GM18873 (cell line): ENCODE results near the gene LRMDA.

Experiments
- ATAC-seq: cut with Tn5 transposase; IDR thresholded peaks from one replicate; pipeline ENCODE4 v1.9.1; 2021; ENCODE audit warnings: mild to moderate bottlenecking, moderate library complexity, moderate number of reproducible peaks; ENCODE audit not compliant: unreplicated experiment, low FRiP score

Gene LRMDA

GRCh38 chr10:76420725-76421124 lies 989.3 kb downstream of the LRMDA start:
- no peak for ATAC-seq

GRCh38 chr10:76422769-76423168 lies 991.3 kb downstream of the LRMDA start:
- ATAC-seq, result no peak

DNA sequence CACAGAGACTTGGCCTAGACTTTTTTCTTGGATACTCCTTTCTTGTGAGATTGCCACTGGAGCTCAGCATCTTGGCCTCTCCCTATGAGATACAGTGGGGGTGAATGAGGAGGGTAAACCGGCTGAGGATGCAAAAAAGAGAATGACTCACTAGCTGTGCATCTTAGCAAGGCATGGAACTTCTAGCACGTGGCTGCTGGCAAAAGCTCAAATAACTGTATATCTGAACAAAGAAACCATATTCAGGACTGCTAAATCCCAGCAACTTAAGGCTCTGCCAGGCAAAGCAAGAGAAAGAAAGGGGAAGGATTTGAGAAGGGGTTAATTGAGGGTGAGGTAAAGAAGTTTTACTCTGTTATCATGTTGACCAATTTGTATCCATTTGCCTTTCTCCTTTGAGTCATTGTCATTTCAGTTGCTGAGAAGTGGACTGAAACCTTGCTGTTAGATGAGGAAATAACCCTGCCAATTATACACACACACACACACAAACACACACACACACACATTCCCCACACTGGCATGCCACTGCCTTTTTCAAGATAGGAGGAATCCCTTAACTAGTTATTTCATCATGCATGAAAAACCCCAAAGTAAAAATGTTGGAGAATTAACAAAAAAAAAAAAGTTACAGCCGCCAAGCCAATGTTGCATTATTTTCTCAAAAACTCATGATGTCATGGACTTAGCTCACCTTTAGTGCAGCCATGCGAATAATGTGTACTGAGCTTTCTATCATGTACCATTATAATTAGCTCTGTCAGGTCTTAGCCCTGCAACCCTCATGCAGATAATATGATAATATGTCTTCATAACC lies 997.3 kb downstream of the LRMDA start:
- no peak for ATAC-seq

GRCh38 chr10:76429368-76430060 lies 998.1 kb downstream of the LRMDA start:
- ATAC-seq, result no peak

GRCh38 chr10:76430061-76430645 lies 998.7 kb downstream of the LRMDA start:
- no peak for ATAC-seq

GRCh38 chr10:76432016-76433012 lies 1000.9 kb downstream of the LRMDA start:
- ATAC-seq, result no peak

DNA sequence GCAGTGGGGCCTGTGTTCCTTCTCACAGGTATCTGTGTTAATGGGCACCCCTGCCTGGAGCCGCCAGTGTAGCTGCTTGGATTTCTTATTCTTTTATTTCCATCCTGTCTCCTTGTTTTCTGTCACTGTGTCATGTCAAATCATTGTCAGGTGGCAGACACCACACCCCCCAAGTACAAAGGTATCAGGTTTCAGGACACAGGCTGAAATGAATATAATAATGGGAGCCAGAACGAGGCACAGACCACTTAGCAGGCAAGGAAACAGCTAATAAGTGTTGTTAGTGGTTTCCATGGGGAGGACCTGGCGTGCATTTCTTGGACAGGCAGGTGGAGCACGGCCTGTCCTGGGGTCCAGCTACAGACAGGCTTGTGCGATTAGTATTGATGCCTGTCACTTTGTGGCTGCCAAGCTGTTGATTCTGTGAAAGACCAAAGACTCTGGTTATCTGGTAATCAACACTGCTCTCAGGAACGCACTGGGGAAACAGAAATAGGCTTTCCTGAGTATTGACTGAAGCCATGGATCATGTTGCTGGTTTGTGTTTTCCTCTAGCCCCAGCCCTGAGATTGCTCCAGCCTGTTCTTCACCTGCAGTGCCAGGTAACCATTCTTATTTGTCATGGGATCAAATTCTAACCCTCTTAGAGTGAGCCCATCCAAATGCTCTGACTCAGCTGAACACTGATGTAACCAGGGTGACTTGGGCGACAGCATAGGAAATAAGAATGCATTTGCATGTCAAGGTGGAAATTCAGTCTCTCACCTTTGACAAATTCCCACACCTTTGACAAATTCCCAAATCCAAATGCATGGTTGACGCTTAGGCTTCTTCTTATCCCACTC lies 1002.0 kb downstream of the LRMDA start:
- ATAC-seq, result no peak

GRCh38 chr10:76435157-76435556 lies 1003.7 kb downstream of the LRMDA start:
- no peak for ATAC-seq

GRCh38 chr10:76436401-76436811 lies 1005.0 kb downstream of the LRMDA start:
- ATAC-seq, result no peak

DNA sequence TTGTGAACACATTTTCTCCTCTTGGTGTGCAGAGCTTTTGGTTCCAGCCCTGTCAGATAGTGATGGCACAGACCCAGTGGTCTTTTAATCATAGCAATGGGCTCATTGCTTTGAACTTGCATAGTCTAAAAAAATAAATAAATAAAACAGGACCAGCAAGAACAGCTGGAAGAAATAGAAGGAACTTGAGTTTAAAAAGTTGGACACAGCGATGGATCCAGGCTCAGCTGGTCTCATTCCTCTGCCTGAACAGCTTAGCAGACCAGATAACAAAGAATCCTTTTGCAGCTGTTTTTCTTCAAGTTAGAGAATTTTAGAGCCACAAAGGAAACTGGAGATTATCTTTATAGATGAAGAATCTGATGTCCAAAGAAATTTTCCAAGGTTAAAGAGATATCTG lies 1005.6 kb downstream of the LRMDA start:
- ATAC-seq, result no peak

- ATAC-seq, result no peak
Observed at GRCh38 chr10:76440426-76440825, 1009.0 kb downstream of the LRMDA start.

DNA sequence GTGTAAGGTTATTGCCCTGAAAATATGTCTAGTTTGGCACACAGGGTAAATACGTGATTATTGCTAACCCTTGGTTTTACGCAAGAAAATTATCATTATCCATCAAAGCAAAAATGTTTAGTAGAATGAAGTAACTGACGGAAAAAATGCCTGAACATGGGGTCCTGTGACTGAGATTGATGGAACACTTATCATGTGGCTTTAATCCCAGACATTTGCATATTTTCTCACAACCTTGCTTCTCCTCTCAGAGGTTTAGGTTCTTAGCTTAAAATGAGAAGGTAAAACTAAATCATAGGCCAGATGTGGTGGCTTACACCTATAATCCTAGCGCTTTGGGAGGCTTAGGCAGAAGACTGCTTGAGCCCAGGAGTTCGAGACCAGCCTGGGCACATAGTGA lies 1010.7 kb downstream of the LRMDA start:
- ATAC-seq, result no peak

DNA sequence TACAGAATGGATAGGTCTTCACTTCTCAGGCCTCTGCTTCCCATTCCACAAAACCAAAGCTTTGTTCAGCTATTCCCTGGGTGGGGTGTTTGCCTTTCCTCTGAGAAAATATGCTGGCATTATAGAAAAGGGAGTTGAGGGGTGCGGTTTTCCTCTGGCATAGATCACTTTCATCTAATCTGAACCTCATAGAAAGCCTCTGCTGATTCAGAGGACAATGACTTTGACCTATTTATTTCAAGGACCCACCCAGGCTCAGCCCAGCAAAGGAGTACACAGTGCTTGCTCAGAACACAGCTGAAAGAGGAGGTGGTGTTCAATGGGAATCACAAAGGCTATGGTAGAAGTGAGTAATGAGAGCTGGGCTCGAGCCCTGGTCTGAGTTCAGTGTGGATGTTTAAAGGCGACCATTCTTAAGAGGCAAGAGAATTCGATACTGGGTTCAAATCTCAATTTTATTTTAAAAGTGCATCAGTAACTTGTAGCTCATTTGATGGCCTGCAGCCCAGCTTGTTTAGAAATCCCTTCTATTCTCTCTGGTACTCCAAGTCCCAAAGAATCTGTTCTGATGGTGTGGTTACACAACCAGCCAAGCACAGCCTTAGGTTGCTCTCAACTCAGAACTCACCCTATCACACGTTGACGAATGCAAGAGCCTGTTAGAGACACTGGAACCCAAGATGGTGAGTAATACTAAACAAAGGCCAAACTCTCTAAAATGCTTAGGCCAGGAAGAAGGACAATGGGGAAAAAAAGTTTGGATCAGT lies 1012.8 kb downstream of the LRMDA start:
- no peak for ATAC-seq

DNA sequence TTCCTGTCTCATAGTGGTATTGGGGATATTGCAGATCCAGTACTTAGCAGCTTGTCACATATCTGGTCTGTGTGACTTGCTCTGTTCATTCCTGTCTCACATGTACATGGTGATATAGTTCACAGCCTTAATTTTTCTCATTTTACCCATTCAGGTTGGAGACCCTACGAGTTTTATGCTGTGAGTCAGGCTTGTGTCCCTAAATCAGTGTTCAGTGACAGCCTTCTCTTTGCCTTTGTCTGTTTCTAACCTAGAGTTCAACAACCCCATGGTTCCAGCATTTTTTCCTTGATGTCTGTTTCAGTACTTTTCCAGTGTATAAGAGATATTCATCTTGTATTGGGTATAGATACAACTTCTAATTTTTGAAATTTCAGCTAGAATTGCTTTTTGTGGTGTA lies 1016.2 kb downstream of the LRMDA start:
- no peak for ATAC-seq

DNA sequence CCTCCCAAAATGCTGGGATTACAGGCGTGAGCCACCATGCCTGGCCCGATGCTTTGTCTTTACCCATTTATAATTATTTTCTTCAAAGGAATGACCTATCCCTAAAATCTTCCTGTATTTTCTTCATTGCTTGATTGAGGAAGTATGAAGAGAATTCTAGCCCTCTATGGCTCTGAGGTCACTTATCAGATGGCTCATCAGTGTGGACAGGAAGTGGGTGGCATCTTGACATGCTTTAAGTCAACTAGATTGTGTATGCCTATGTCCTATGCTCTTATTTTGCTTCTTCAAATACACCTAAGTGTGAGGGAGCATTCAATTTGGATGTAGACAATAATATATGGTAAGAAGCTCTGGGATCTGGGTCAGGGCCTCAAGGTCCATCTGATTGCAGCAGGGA lies 1020.5 kb downstream of the LRMDA start:
- no peak for ATAC-seq

DNA sequence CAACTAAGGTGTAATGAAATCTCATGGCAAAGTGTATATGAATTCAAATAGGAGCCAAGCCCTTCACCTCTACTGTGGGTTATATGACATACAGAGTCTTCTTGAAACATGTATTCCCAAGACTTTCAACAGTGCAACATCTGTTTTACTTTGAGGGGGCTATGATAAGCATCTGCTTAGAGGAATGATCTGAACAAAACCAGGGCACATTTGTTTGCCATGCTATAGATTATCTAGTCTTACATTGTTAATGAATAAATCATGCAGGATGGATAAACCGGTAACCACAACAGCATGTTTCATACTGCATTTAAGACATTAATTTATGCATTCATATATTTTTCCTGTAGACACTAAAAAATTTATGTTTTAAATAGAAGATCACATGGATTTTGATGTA lies 1021.9 kb downstream of the LRMDA start:
- ATAC-seq, result no peak

DNA sequence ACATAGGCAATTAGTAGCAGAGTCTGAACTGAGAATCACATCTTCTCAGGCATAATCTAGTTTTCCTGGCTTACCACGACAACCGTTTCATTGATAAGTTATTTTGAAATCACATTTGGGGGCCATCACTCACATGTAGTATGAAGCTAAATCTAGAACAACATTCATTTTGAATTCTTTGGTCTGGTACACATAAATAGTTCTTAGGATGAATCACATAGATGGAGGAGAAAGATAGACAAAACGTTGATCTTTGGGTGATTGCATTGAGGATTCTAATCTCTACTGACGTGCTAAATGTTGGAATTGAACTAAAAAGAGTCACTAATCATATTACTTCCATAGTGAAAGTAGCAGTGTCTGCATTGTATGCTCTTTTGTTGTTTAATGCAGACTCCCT lies 1022.6 kb downstream of the LRMDA start:
- ATAC-seq, result no peak

- ATAC-seq, result no peak
Observed at GRCh38 chr10:76454506-76455140, 1023.2 kb downstream of the LRMDA start.
